Right cardiac atrium (tissue), 5 donors: ENCODE results near the gene EIF4H. TPM values are rescaled to one million over a fixed set of nuclear protein-coding genes. Genes with fewer than 3 reads are reported as not detected.

Experiments
- ATAC-seq, 2 donors: fragments of 200-7000 bp; cut with Tn5 transposase; one replicate each; pipeline versions ENCODE4 v1.8.0 to v1.9.1; 2020; ENCODE audit warnings: moderate library complexity in 2 of 2, mild to moderate bottlenecking in 1 of 2
- DNase-seq, 3 donors: peaks; one replicate each; pipeline ENCODE4 v3.0.0-alpha.2; 2020
- H3K27ac ChIP-seq: one replicate; pipeline ENCODE4 v1.5.1; 2013; ENCODE audit warnings: mild to moderate bottlenecking, low read length, control low read depth, moderate library complexity
- H3K27me3 ChIP-seq: one replicate; pipeline ENCODE4 v1.6.1; 2013; ENCODE audit not compliant: control insufficient read depth, insufficient read depth
- H3K4me1 ChIP-seq: one replicate; pipeline ENCODE4 v1.6.1; 2013; ENCODE audit warnings: low read length; ENCODE audit not compliant: control insufficient read depth, insufficient read depth
- H3K4me3 ChIP-seq: one replicate; pipeline ENCODE4 v1.5.1; 2013; ENCODE audit warnings: low read length, control low read depth
- H3K9me3 ChIP-seq: one replicate; pipeline ENCODE4 v1.6.1; 2013; ENCODE audit warnings: low read length; ENCODE audit not compliant: control insufficient read depth
- WGBS: extraction: QIAGEN DNeasy Blood & Tissue Kit; methylation state at CpG from one replicate; pipeline ENCODE4 v1.1.7; 2013; 5-methylcytosine and 5-hydroxymethylcytosine counted together
- intact Hi-C, 4 donors: fragments of 100-400 bp; cut with DNase I; formaldehyde crosslinking; loops; one replicate each; pipeline versions ENCODE4 v1.11.0 to v1.14.0; 2022 to 2023
- microRNA-seq, 2 donors: library from miRNA; unstranded; fragments of <30 nt; microRNA quantifications; one replicate each; pipeline ENCODE4 v1.2.0, GENCODE V29; 2020 to 2021
- polyA plus RNA-seq: library from polyadenylated mRNA; stranded (reverse); fragments of 200-250 nt; gene quantifications from one replicate; pipeline ENCODE4 v1.2.3, GENCODE V29; 2013
- total RNA-seq, 4 donors: library from RNA; stranded (reverse); fragmentation: NEBNext Ultra II Directional; extraction: Animal tissue kit (Norgen Biotek cat#: 25700); gene quantifications; one replicate each; pipeline ENCODE4 v1.2.1, GENCODE V29; 2021
- donor health status: healthy with polysubstance abuse.
- donor health status: DM: no; HTN: yes; CAD: no.
- donor health status: DM: no; HTN: no; CAD: no.
- donor health status: DM: no; HTN: yes; CAD: no; lungs with severe emphysema.
- donor health status: DM: yes; HTN: yes; CAD: no.

Gene EIF4H
- total and polyA plus RNA-seq, 5 donors, result 139 to 223 (median 202) TPM

GRCh38 chr7:74240482-74240881, 66.3 kb downstream of the EIF4H start:
- no peak overlapping the region for H3K27ac ChIP-seq
- no peak overlapping the region for H3K4me3 ChIP-seq
- DNase-seq, result peak in 1 of 3 donors; percentile 16
- H3K9me3 ChIP-seq, result no peaks in the 10 kb centered on the region
- intact Hi-C loops, result no loop called here
- ATAC-seq, result no peak
- WGBS, result 96% methylated on average over 4 of the region's 4 CpGs
- no peaks in the 10 kb centered on the region for H3K4me1 ChIP-seq
- no peaks in the 10 kb centered on the region for H3K27me3 ChIP-seq

- no peak overlapping the region for H3K4me3 ChIP-seq
- no peak for ATAC-seq
- 82% methylated on average over 6 of the region's 6 CpGs for WGBS
- H3K9me3 ChIP-seq, result no peaks in the 10 kb centered on the region
- H3K27ac ChIP-seq, result no peak overlapping the region
- intact Hi-C loops, result no loop called here
- H3K27me3 ChIP-seq, result no peaks in the 10 kb centered on the region
- no peaks in the 10 kb centered on the region for H3K4me1 ChIP-seq
- DNase-seq, result no peak
These were observed 67.9 kb downstream of the EIF4H start for GRCh38 chr7:74242122-74242443.

- WGBS, result 73% methylated on average over 4 of the region's 4 CpGs
- DNase-seq (no peak), ATAC-seq (no peak)
- Histone ChIP-seq H3K4me3 (no peak overlapping the region), H3K9me3 (no peaks in the 10 kb centered on the region), H3K27me3 (no peaks in the 10 kb centered on the region), H3K27ac (no peak overlapping the region), H3K4me1 (no peaks in the 10 kb centered on the region)
- intact Hi-C loops, result no loop called here
These were observed 72.3 kb downstream of the EIF4H start for GRCh38 chr7:74246497-74246896.

Small RNAs within 50 kb of the gene (microRNA-seq; reads per million reads assigned to microRNA genes)
- gene MIR590, result 372 to 1,030 reads per million in 2 donors

Other genes starting within 250 kb of the EIF4H start
- 100 to 1,000 TPM in 3 of 4 donors, 10 to 100 TPM in 1; 100.0 to 323 (median 120) TPM for gene ELN, start 146.2 kb upstream of the EIF4H start, total RNA-seq
- gene ELN, start 146.2 kb upstream of the EIF4H start, polyA plus RNA-seq, result 73.4 TPM
- 10 to 100 TPM; 10.4 to 13.5 (median 11.9) TPM for gene LIMK1, start 90.6 kb upstream of the EIF4H start, total RNA-seq
- gene LIMK1, start 90.6 kb upstream of the EIF4H start, polyA plus RNA-seq, result 7.6 TPM
- 1 to 10 TPM; 2.4 to 5.1 (median 3.8) TPM for gene LAT2, start 35.6 kb downstream of the EIF4H start, total RNA-seq
- gene LAT2, start 35.6 kb downstream of the EIF4H start, polyA plus RNA-seq, result 2.1 TPM
- gene RFC2, start 80.0 kb downstream of the EIF4H start, total RNA-seq, result 10 to 100 TPM in 1 of 4 donors, 1 to 10 TPM in 3; 8.9 to 11.5 (median 9.1) TPM
- 9.4 TPM for gene RFC2, start 80.0 kb downstream of the EIF4H start, polyA plus RNA-seq
- gene CLIP2, start 115.1 kb downstream of the EIF4H start, total RNA-seq, result 1 to 10 TPM; 7.2 to 9.4 (median 8.9) TPM
- 6.3 TPM for gene CLIP2, start 115.1 kb downstream of the EIF4H start, polyA plus RNA-seq